ENCODE measurements around the gene TNS2. TPM values are rescaled to one million over a fixed set of nuclear protein-coding genes. Genes with fewer than 3 reads are reported as not detected.

Gene TNS2
- total and polyA plus RNA-seq, 2 of the 13 experiments (the other 11 are each of a cell fraction or from before 2014, with no cell fraction given) = 8.9 to 20.4 TPM

DNA sequence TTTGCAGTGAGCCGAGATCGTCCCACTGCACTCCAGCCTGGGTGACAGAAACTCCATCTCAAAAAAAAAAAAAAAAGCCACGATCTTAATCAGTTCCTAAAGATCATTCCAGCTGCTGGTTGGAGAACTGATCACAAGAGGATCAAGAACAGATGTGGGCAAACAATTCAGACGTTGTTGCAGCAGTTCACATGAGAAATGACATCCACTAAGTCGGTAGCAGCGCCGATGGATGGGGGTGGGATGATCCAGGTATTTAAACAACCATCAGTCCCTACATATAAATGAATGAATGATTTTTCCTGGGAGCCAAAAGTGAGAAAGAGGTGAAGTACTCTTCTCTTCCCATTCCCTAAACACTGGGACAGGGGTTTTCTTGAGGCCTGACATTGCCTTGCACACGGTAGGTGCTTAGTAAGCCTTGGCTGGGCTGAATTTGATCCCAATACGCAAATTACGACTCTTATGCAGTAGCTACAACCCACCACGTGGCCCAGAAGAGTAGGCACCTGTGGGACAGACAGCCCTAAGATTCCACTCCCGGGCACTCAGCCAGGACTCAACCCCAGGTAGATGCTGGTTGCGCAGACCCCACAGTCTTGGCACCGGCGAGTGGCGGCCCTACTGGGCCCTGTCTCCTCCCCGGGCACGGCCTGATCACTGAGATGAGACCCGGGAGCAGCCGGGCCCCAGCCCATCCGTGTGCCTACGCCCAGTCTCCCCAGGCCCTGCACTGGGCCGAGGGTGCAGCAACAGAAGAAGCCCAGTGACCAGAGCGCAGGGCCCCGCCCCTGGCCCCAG lies 28.8 kb downstream of the TNS2 start:
- in situ Hi-C loops (cut with HindIII; ENCODE audit: extremely low pct_ligation_motif_present, low pct_unique_long_range_greater_than_20kb) = no loop called here
- peaks cover 60% of the 10 kb centered on the region for H3K4me1 ChIP-seq (ENCODE audit: insufficient read depth, low read length)
- FAIRE-seq (no peak), DNase-seq (ENCODE audit: low spot score) (no peak), ATAC-seq (peak; percentile 34; the same call in 2 of the 3 replicates)
- peak overlapping the region; percentile 39 for H2AFZ ChIP-seq (ENCODE audit: low read length)
- POLR2A ChIA-PET = interaction anchor here (0.7 to 3.6 kb wide), 30 partner anchors 11 to 422 kb away, joined by 3 to 102 read pairs (median 7); partner anchors contain the start of genes AAAS, CSAD, EIF4B and IGFBP6
- H3K4me2 ChIP-seq (ENCODE audit: low read depth, low read length) = peak overlapping the region; percentile 84
- peak overlapping the region; percentile 84 for H3K27ac ChIP-seq (ENCODE audit: extremely low read length, insufficient read depth, low read length)
- H3K9ac ChIP-seq (ENCODE audit: insufficient read depth, low read depth, low read length) = peak overlapping the region; percentile 83
- 37% methylated on average over 10 of the region's 25 CpGs for WGBS (ENCODE audit: low lambda C conversion rate)
- CTCF ChIA-PET (ENCODE audit: low intra/inter-chr PET ratio, low total read pairs) = no interaction called here
- no peaks in the 10 kb centered on the region for H3K9me3 ChIP-seq (ENCODE audit: low read length)
- H3K27me3 ChIP-seq (ENCODE audit: control insufficient read depth in 1 of 2, insufficient read depth in 2 of 2, low read length in 2 of 2) = no peaks in the 10 kb centered on the region; a peak in 1 of 5 replicates
- H3K36me3 ChIP-seq (replicated peaks in 1 of 2; ENCODE audit: control insufficient read depth in 1 of 2, insufficient read depth in 2 of 2, low read length in 2 of 2) = peaks cover 1 to 12% of the 10 kb centered on the region in 2 experiments; a peak in 1 of 5 replicates
- H4K20me1 ChIP-seq (ENCODE audit: insufficient read depth, low read length) = no peaks in the 10 kb centered on the region
- peak overlapping the region; percentile 72 to 89 (median 73) for H3K4me3 ChIP-seq (replicated peaks in 1 of 3; ENCODE audit: insufficient read depth in 1 of 3, low read depth in 2 of 3, low read length in 3 of 3)
- H3K79me2 ChIP-seq (ENCODE audit: insufficient read depth, low read length) = no peaks in the 10 kb centered on the region
- intact Hi-C loops (cut with micrococcal nuclease; ENCODE audit: unreplicated experiment) = loop anchor here (2.0 kb wide), 1 partner anchor 20 kb away; no protein-coding TSS in a partner anchor
- TSS peak; percentile 89 for BruUV-seq (replicated peaks)
- peak; percentile 76; the same call in 1 of the 2 replicates for TF ChIP-seq ZNF234 (CRISPR knock-in tag; conservative IDR thresholded peaks at IDR 0.05)
- peak; percentile 10 for TF ChIP-seq ZNF883 (CRISPR knock-in tag; IDR thresholded peaks at IDR 0.05; ENCODE audit: not compliant biosample characterization)
- no peak for TF ChIP-seq BORCS8-MEF2B (CRISPR knock-in tag; IDR thresholded peaks at IDR 0.05)
- TF ChIP-seq NR0B2 (CRISPR knock-in tag; IDR thresholded peaks at IDR 0.05) = peak; percentile 65
- 0 out of 2 replicates have a peak, but pooled peaks have one; percentile 31 for TF ChIP-seq SIN3A (IDR thresholded peaks at IDR 0.05; ENCODE audit: borderline replicate concordance, low read depth, low read length)
- peak; percentile 74; the same call in 1 of the 2 replicates for TF ChIP-seq ZFP82 (CRISPR knock-in tag; IDR thresholded peaks at IDR 0.05; ENCODE audit: borderline replicate concordance)
- 0 out of 2 replicates have a peak, but pooled peaks have one; percentile 49 for TF ChIP-seq NKX3-1 (CRISPR knock-in tag; IDR thresholded peaks at IDR 0.05)
- 0 out of 2 replicates have a peak, but pooled peaks have one; percentile 54 for TF ChIP-seq ZNF607 (CRISPR knock-in tag; IDR thresholded peaks at IDR 0.05; ENCODE audit: borderline replicate concordance)
- TF ChIP-seq JARID2 (CRISPR knock-in tag; IDR thresholded peaks at IDR 0.05; ENCODE audit: insufficient replicate concordance) = peak; percentile 13
- no peak for TF ChIP-seq ZNF646 (CRISPR knock-in tag; IDR thresholded peaks at IDR 0.05)
- peak; percentile 54; the same call in 1 of the 2 replicates for TF ChIP-seq MYNN (CRISPR knock-in tag; IDR thresholded peaks at IDR 0.05; ENCODE audit: low read depth)
- TF ChIP-seq ZNF530 (CRISPR knock-in tag; IDR thresholded peaks at IDR 0.05; ENCODE audit: low read depth) = no peak
- peak; percentile 49; the same call in 1 of the 2 replicates for TF ChIP-seq SNAI1 (CRISPR knock-in tag; IDR thresholded peaks at IDR 0.05; ENCODE audit: borderline replicate concordance)
- no peak for TF ChIP-seq ZNF468 (CRISPR knock-in tag; IDR thresholded peaks at IDR 0.05)
- no peak for TF ChIP-seq CHD4 (IDR thresholded peaks at IDR 0.05; ENCODE audit: borderline replicate concordance, low read length)
- no peak for TF ChIP-seq EZH2 (conservative IDR thresholded peaks at IDR 0.05; ENCODE audit: low read depth, low read length)

Data from HepG2 (cell line).